ENCODE data around the gene ADAMTS10. TPM values are rescaled to one million over a fixed set of nuclear protein-coding genes. Genes with fewer than 3 reads are reported as not detected.

ADAMTS10 gene
- 30.9 and 31.4 TPM in 2 replicates for total RNA-seq
- long read RNA-seq, partial matches to known transcripts, result 0 of 1 reads
- long read RNA-seq, other reads (novel, unspliced or antisense), result 1 of 1 reads

GRCh38 chr19:8610041-8610935 lies at the start of gene ADAMTS10:
ADAMTS10 (minus strand) TSS chr19:8610715; CDS start chr19:8605710, 5,005 bp downstream.
- Mint-ChIP-seq H3K4me3 (peak within 1 kb of the TSS; percentile 90), H3K27ac (ENCODE audit: unreplicated experiment) (peak within 1 kb of the TSS; percentile 90), H3K36me3 (ENCODE audit: low read depth) (no peaks in the 10 kb centered on the region), H3K9me3 (no peaks in the 10 kb centered on the region), H3K27me3 (ENCODE audit: low read depth) (peaks cover 3% of the 10 kb centered on the region), H3K4me1 (peaks cover 19% of the 10 kb centered on the region)
- peak; percentile 38 for DNase-seq (ENCODE audit: low read depth, low spot score)
- no peak for TF ChIP-seq CTCF (conservative IDR thresholded peaks at IDR 0.05)

- Mint-ChIP-seq H3K4me3 (no peak overlapping the region), H3K36me3 (ENCODE audit: low read depth) (no peaks in the 10 kb centered on the region), H3K27ac (ENCODE audit: unreplicated experiment) (no peak overlapping the region), H3K27me3 (ENCODE audit: low read depth) (peaks cover 58% of the 10 kb centered on the region), H3K4me1 (no peaks in the 10 kb centered on the region), H3K9me3 (no peaks in the 10 kb centered on the region)
- TF ChIP-seq CTCF (conservative IDR thresholded peaks at IDR 0.05), result no peak
- DNase-seq (ENCODE audit: low read depth, low spot score), result no peak
These were observed 49.4 kb upstream of the ADAMTS10 start for GRCh38 chr19:8659905-8660304.

- H3K27me3 Mint-ChIP-seq (ENCODE audit: low read depth), result peaks cover 63% of the 10 kb centered on the region
- DNase-seq (ENCODE audit: low read depth, low spot score), result no peak
- no peaks in the 10 kb centered on the region for H3K4me1 Mint-ChIP-seq
- no peaks in the 10 kb centered on the region for H3K9me3 Mint-ChIP-seq
- no peaks in the 10 kb centered on the region for H3K36me3 Mint-ChIP-seq (ENCODE audit: low read depth)
- TF ChIP-seq CTCF (conservative IDR thresholded peaks at IDR 0.05), result no peak
- H3K4me3 Mint-ChIP-seq, result no peak overlapping the region
- no peak overlapping the region for H3K27ac Mint-ChIP-seq (ENCODE audit: unreplicated experiment)
These were observed 47.4 kb upstream of the ADAMTS10 start for GRCh38 chr19:8657869-8658268.

GRCh38 chr19:8655340-8655709 lies 44.8 kb upstream of the ADAMTS10 start:
- Mint-ChIP-seq H3K27ac (ENCODE audit: unreplicated experiment) (no peak overlapping the region), H3K36me3 (ENCODE audit: low read depth) (no peaks in the 10 kb centered on the region), H3K4me3 (no peak overlapping the region), H3K4me1 (no peaks in the 10 kb centered on the region), H3K9me3 (no peaks in the 10 kb centered on the region), H3K27me3 (ENCODE audit: low read depth) (peaks cover 56% of the 10 kb centered on the region)
- DNase-seq (ENCODE audit: low read depth, low spot score), result no peak
- no peak for TF ChIP-seq CTCF (conservative IDR thresholded peaks at IDR 0.05)

- no peaks in the 10 kb centered on the region for H3K9me3 Mint-ChIP-seq
- DNase-seq (ENCODE audit: low read depth, low spot score), result peak; percentile 68
- no peaks in the 10 kb centered on the region for H3K36me3 Mint-ChIP-seq (ENCODE audit: low read depth)
- peak; percentile 99 for TF ChIP-seq CTCF (conservative IDR thresholded peaks at IDR 0.05)
- H3K27me3 Mint-ChIP-seq (ENCODE audit: low read depth), result peaks cover 50% of the 10 kb centered on the region
- H3K4me3 Mint-ChIP-seq, result no peak overlapping the region
- H3K4me1 Mint-ChIP-seq, result no peaks in the 10 kb centered on the region
- H3K27ac Mint-ChIP-seq (ENCODE audit: unreplicated experiment), result no peak overlapping the region
These were observed 44.2 kb upstream of the ADAMTS10 start for GRCh38 chr19:8654591-8655339.

All from neural crest cell (in vitro differentiated cells).